Head of caudate nucleus (tissue), 42 donors: ENCODE measurements around the gene THRB.
A peak's percentile ranks its signal among the peaks of the same experiment; 100 is the strongest.

Source experiments
- DNase-seq, 42 donors: peaks; one replicate each; pipeline versions ENCODE4 v3.0.0 to v3.0.0-alpha.2; 2020 to 2021; ENCODE audit warnings: mixed read lengths in 7 of 42
- intact Hi-C: fragments of 100-400 bp; cut with DNase I; formaldehyde crosslinking; loops from one replicate; pipeline ENCODE4 v1.15.0; 2022

The THRB gene

GRCh38 chr3:24495326-24495994 is 810 bp upstream of the THRB start:
- DNase-seq: peak in 40 of 42 donors; percentile 12 to 67 (median 30)

DNA sequence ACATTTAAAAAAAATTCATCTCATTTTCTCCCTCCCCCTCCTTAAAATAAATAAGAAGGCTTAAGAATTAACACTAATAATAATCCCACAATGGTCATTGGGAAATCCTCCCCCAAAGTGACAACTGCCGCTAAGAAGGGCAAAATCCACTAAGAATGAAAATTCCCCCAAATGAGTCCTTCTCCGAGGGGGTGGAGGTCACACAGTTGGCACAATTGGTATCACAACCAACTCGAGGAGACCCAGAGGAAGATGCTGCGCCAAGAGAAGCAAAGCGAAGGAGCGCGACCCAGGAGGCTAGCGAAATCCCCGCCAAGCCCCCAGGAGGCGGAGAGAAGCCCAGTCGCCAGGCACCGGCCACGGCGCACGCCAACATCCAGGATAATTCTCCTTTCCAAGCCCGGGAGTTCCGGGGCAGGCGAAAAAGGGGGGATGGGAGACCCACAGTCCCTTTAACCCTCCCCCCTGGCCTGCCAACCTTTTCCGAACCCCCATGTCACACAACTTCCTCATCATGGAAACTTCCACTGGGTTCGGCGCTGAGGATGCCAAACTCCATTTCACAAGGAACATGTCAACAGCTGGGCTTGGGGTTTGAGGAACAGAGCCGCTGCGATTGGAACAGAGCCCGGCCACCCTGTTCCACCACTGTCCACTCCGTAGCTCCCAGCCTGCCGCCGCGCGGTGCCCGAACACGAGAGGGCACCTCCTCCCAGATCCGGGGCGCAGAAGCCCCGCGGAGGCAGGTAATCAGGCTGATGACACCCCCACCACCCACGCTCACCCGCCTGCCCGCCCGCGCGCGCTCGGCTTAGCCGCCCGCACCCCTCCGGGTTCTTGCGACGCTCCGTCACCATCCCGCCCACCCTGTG is 668 bp downstream of the THRB start:
- intact Hi-C loops: no loop called here
- peak; percentile 26 to 77 (median 59) for DNase-seq

More at GRCh38 chr3:24495326-24495994, 810 bp upstream of the THRB start:
- intact Hi-C loops: no loop called here

- intact Hi-C loops: no loop called here
- no peak for DNase-seq
Measured at GRCh38 chr3:24492971-24493551, 1.6 kb downstream of the THRB start.

DNA sequence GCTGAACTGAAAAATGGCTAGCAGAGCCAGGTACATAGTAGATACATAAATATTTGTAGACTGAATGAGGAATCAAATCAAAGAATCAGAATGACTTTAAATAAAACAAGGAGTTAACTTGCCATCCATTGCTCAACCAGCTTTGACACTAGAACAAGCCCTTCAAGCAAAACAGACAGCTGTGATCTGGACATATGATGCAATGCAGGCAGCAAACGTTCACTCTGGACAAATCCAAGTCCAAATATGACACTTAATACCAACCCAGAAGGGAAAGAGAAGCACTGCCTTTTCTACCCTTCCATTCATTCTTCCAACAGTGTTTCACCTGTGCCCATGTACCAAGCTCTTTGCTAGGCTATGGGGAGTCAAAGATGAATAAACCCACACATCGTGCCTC is 4.5 kb downstream of the THRB start:
- DNase-seq: no peak
- intact Hi-C loops: no loop called here

DNA sequence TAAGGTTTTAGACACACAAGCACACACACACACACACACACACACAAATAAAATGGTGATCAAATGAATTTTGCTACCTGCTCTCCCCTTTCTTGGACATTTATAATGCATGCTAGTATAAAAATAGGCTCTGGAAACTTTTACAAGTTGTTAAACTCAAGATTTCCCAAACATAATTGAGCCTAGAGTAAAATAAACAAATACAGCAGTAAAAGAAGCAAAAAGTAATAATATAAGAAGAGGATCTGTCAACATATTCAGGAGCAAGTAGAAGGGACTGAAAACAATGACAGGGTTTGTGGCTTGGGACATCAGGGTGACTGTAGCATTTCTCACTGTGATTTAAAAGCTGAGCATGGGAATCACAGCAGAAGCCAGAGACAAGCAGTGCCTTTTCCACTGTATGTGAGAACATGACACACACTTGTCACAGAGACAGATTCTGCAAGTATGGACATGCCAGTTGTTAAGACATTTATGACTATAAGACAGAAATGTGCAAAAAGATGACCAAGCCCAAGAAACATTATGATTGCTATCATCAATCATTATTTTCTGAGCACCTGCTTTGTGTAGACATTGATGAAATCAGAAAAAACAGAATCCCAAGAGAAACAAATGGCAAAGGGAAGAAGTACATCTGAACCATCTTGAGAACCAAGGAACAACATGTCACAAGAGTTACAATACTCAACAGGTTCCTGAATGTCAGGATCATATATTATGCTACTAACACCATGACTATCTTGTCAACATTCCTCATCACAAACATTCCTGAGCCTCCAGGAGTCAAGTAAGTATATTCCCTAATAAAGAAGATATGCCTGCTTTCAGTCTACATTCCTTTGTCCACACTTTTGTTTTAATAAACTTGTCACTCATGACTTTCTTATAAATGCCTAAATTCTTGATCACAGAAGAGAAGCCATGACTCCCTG is 7.1 kb downstream of the THRB start:
- no peak for DNase-seq
- intact Hi-C loops: no loop called here

GRCh38 chr3:24485511-24485910 is 9.1 kb downstream of the THRB start:
- DNase-seq: no peak
- intact Hi-C loops: no loop called here

- peak in 7 of 42 donors; percentile 11 to 52 (median 29) for DNase-seq
- intact Hi-C loops: no loop called here
Measured at GRCh38 chr3:24483873-24484272, 10.8 kb downstream of the THRB start.

DNA sequence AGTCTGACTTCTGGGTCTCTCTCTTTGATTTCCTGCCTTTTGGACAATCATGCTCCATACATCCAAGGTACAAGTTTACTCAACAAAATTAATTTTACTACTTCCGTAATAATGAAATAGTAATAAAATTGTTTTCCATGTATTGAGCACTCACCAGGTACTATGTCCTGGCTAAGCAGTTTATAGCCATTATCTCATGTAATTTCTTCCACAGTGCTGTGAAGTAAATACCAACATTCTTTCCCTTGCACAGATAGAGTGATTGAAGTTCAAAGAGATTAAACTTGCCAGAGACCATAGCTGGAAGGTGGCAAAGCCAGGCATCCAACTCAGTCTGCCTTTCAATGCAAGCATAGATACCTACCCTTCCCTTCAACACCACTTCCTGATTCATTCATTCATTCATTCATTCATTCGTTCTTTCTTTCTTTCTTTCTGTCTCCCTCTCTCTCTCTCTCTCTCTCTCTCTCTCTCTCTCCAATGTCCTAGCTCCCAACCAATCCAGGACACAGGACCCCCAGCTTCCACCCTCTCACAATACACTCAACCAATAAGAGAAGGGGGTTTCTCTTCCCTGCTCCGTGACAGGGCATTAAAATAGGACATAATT is 12.4 kb downstream of the THRB start:
- no peak for DNase-seq
- intact Hi-C loops: no loop called here

DNA sequence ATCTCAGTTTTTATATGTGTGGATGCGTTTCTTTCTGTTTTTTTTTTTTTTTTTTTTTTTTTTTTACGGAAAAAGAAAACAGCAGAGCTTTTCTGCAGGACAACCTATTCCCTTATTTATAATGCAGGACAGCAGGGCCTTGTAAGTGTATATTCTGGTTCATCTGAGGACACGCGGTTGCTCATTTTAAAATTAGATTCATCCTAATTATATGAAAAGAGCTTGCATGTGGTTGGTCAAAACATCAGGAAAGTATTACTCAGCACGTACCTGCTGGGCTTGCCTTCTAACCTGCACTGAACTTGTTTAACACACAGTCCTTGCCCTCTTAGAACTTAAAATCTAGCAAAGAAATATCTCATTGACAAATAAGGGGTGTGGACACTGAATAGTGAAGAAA is 13.5 kb downstream of the THRB start:
- DNase-seq: no peak
- intact Hi-C loops: no loop called here

DNA sequence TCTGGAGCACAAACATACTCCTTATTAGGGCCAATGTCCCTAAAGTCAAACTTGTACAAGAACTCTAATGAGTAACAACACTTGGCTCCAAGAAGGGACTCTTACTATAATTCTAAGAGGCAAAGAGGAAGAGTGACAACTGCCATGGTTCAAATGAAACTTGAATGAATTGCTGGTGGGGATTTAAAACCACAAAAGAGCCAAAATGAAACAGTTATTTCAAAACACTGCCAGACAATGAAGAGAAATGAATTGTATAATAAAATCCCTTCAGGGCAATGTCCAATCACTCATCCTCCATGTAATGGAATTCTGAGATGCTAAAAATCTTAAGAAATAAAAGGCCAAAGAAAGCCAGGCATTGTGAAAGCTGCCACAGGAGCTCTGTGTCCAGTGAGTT is 14.2 kb downstream of the THRB start:
- intact Hi-C loops: no loop called here
- no peak for DNase-seq

GRCh38 chr3:24479816-24480215 is 14.8 kb downstream of the THRB start:
- intact Hi-C loops: no loop called here
- no peak for DNase-seq

- no peak for DNase-seq
- intact Hi-C loops: no loop called here
Measured at GRCh38 chr3:24476871-24477656, 17.6 kb downstream of the THRB start.

- no peak for DNase-seq
- intact Hi-C loops: no loop called here
Measured at GRCh38 chr3:24475925-24476324, 18.7 kb downstream of the THRB start.

DNA sequence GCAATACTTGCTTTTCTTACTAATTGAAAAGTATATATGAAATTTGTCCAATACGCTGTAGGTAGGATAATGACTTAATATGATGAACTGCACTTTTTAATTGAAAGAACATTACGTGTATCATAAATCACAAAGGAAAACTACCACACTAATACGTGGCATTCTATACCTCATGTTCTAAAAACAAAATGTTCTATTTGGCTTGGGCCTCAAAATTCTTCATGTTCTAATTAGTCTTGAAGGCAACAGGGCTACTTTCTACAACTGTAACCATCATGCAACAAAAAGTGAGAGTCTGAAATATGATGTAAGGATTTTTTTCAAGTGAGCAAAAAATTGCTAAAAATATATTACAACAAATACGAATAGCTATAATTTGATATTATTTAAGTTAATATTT is 19.8 kb downstream of the THRB start:
- intact Hi-C loops: no loop called here

GRCh38 chr3:24472358-24472757 is 22.3 kb downstream of the THRB start:
- no peak for DNase-seq
- intact Hi-C loops: no loop called here

More for the DNA sequence above, 19.8 kb downstream of the THRB start:
- no peak for DNase-seq

- no peak for DNase-seq
- intact Hi-C loops: no loop called here
Measured at GRCh38 chr3:24471486-24471885, 23.2 kb downstream of the THRB start.

DNA sequence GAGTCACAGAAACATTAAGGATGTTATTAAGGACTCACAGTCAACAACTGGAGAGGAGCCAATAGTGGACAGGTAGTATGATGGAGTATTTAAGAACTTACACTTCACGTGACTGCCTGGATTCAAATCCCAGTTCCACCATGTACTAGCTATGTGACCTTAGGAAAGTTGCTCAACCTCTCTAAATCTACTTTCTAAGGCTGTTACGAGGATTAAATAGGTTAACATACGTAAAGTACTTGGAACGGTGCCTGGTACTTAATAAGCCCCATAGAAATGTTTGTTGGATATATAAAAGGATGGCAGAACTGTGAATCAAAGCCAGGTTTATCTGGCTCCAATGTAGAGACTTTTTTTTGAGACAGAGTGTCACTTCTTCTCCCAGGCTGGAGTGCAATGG is 24.4 kb downstream of the THRB start:
- intact Hi-C loops: no loop called here
- DNase-seq: no peak

GRCh38 chr3:24464389-24464788 is 30.3 kb downstream of the THRB start:
- DNase-seq: no peak
- intact Hi-C loops: no loop called here
